AG20443 (cell line): ENCODE data around the gene MAFF.
A peak's percentile ranks its signal among the peaks of the same experiment; 100 is the strongest.
"Not testable (repeated sequence)": the region's sequence is repeated elsewhere in the genome, so short reads cannot be mapped to it uniquely, and the experiment has no call there.

ENCODE experiments used
- DNase-seq: peaks from one replicate; pipeline ENCODE4 v3.0.0; 2012; ENCODE audit warnings: low spot score, mixed read lengths

The MAFF gene

DNA sequence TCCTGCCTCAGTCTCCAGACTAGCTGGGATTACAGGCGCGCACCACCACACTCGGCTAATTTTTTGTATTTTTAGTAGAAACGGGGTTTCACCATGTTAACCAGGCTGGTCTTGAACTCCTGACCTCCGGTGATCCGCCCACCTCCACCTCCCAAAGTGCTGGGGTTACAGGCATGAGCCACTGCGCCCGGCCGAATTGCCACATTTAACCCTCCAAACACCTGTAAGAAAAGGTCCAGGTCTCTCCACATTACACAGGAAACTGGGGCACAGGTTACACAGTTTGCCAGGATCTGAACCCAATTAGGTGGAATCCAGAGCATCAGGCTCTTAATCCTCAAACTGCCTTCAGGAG is 24.2 kb upstream of the MAFF start:
- not testable (repeated sequence) for DNase-seq

DNA sequence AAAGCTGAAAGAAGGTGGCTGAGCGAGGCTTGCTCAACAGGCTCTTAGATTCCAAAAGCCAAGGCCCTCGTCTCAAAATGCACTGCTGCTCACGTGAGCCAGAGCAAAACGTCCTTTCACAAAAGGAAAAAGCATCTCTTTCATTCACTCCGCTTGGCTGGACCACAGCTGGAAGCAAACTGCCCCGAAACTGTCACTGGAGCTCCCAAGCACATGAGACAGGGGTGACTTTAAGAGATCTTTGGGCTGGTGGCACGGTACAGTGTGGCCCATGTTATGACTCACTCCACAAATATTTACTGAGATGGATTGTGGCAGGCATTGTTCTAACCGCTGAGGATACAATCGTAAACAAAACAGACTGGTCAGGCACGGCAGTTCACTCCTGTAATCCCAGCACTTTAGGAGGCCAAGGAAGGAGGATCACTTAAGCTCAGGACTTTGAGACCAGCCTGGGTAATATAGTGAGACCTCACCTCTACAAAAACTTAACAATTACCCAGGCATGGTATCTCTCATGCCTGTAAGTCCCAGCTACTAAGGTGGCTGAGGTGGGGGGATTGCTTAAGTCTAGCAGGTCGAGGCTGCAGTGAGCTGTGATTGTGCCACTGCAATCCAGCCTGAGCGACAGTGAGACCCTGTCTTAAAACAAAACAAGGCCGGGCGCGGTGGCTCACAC is 23.7 kb upstream of the MAFF start:
- DNase-seq = peak; percentile 84

DNA sequence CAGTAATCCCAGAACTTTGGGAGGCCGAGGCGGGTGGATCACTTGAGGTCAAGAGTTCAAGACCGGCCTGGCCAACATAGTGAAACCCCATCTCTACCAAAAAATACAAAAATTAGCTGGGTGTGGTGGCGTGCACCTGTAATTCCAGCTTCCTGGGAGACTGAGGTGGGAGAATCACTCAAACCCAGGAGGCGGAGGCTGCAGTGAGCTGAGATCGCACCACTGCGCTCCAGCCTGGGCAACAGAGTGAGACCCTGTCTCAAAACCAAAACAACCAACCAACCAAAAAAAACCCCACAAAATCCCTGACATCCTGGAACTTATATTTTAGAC is 23.2 kb upstream of the MAFF start:
- not testable (repeated sequence) for DNase-seq

DNA sequence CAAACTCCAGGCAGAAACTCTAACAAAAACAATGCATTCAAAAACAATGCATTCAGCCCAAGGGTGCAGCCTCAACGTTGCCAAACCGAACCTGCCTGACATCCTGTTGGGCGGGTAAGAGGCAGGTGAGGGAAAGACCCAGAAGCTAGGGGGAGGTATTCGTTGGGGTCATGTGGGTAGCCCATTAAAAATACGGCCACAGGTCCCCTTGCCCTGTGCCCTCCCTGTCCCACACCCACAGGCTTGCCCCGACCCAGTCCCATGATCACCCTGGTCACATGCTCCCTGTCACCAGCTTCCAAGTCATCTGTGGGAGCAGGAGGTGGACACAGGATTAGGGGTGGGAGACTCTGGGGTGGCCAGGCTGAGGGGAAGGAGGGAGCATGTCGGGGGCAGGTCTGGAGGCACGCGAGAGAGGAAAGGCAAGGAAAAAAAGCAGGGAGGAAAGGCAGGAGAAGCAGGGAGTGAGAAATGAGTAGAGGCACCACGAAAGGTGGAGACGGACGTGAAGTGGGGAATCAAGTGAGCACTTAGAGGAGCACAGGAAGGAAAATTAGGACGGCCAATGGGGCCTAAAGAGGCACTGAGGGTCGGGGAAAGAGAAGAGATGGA is 20.8 kb upstream of the MAFF start:
- DNase-seq = no peak

DNA sequence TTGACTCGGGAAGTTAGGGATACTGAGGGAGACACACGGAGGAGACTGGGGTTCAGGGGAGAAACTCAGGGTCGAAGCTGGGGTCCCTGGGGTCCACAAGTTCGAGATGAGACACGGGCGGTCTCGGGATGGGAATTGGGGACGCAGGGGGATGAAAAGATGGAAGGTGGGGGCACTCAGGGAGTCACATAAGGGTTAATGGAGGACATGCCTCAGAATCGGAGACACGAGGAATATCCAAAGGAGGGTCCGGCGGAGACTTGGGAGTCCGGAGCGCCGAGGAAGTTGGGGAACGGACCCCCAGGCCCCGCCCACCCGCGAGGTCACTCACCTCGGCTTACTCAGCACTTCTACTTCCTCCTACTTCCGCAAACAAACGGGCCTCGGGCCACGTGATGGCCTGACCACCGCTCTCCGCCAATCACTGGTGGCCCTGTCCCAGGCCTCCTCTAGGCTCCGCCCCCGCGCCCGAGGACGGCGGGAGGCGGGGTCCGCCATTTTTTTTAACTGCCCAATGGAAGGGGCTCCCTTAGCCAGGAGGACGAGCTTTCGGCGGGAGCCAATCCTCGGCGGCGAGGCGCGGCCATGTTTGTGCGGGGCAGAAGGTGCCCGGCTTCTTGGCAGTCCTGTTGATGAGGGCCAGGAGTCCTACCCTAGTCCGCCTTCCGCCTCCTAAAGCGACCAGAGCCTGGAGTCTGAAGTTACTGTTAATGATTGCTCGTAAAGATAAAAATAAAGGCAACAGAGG is 20.2 kb upstream of the MAFF start, which contains the start of gene PLA2G6:
TSS of gene PLA2G6 (minus strand) at position 378 of the 748 bp plus-strand sequence. CDS start 12,404 bp downstream, outside the sequence.
- peak; percentile 97 for DNase-seq

DNA sequence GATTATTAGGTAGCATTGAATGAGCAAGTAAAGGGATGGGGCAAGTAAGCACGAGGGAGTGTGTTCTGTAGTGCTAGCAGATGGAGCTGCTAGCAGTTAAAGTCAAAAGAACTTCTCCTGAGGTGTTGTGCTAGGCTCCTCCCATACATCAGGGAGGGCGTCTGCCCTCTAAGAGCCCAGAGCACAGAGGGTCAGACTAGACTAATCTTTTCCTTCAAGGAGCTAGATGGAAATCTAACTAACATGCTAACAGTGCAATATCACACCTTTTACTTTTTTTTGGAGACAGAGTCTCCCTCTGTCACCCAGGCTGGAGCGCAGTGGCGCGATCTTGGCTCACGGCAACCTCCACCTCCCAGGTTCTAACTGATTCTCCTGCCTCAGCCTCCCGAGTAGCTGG is 17.0 kb upstream of the MAFF start:
- DNase-seq = no peak

DNA sequence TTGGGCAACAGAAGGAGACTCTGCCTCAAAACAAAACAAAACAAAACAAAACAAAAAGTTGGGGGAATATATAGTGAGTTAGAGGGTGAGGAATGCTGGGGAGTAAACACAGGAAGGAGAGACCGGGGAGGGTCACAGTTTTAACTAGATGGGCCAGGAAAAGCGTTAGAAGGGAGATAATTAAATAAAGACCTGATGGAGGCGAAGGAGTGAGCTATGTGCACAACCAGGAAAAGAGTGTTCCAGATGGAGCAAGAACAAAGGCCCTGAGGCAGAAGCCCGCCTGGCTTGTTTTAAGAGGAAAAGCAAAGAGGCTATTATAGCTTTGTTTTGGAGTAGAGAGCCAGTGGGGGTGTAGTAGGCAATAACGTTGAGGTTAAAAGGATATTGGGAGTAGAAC is 15.4 kb upstream of the MAFF start:
- no peak for DNase-seq

DNA sequence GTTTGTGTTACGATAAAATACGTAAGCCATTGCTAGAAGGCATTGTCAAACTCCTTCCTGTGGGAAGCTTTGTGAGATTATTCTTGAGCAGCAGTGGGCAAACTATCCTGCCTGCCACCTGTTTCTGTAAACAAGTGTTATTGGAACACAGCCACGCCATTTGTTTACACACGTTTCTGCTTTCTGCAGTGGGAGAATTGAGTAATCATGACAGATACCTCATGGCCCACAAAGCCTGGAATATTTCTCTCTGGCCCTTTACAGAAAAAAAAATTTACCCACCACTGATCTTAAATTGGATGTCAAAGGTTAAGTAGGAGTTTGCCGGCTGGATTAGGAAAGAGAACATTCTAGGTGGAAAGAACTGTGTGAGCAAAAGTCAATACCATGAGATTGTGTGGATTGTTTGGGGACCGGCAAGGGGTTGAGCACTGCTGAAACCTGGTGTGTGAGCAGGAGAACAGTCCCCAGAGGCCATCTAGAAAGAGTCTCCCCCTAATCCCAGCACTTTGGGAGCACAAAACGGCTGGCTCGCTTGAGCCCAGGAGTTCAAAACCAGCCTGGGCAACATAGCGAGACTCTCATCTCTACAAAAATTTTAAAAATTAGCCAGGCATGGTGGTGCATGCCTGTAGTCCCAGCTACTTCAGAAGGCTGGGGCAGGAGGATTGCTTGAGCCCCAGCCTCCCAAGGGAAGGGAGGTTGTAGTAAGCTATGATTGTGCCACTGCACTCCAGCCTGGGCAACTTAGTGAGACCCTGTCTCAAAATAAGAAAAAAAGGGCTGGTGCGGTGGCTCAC is 14.2 kb upstream of the MAFF start:
- no peak for DNase-seq

DNA sequence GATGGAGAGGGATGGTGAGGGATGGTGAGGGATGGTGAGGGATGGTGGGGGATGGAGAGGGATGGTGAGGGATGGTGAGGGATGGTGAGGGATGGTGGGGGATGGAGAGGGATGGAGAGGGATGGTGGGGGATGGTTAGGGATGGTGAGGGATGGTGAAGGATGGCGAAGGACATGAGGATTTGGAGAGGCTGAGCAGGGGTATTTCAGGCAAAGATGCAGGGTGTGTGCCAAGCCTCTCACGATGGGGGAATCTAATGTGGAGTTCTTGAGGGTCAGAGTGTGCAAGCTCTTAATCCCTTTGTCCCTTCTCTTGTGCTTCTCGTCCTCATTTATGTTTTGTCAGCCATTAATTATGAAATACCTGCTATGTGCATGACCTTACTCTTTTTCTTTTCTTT is 12.7 kb upstream of the MAFF start:
- DNase-seq = no peak

DNA sequence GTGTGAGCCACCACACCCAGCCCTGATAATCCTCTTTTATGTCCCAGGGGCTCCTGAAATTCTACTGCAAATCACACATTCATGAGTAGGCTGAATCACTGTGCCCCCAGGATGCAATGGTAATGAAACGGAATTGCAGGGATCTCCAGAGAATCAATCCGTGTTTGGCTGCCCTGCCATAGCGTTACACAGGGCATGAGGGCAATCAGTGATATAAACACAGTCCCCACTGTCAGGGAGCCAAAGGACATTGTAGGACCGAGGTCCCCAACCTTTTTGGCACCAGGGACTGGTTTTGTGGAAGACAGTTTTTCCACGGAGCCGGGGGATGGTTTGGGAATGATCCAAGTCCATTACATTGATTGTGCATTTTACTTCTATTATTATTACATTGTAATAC is 11.2 kb upstream of the MAFF start:
- no peak for DNase-seq

DNA sequence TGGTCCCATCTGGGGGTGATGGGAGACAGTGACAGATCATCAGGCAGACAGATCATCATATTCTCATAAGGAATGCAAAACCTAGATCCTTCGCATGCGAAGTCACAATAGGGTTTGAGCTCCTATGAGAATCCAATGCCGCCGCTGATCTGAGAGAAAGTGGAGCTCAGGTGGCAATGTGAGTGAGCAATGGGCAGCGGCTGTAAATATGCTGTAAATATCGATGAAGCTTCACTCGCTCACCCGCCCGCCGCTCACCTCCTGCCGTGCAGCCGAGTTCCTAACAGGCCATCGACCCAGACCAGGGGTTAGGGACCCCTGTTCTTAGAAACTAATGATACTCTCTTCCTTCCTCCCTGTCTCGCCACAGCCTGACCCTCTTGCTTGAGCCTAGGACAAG is 10.7 kb upstream of the MAFF start:
- DNase-seq = no peak

DNA sequence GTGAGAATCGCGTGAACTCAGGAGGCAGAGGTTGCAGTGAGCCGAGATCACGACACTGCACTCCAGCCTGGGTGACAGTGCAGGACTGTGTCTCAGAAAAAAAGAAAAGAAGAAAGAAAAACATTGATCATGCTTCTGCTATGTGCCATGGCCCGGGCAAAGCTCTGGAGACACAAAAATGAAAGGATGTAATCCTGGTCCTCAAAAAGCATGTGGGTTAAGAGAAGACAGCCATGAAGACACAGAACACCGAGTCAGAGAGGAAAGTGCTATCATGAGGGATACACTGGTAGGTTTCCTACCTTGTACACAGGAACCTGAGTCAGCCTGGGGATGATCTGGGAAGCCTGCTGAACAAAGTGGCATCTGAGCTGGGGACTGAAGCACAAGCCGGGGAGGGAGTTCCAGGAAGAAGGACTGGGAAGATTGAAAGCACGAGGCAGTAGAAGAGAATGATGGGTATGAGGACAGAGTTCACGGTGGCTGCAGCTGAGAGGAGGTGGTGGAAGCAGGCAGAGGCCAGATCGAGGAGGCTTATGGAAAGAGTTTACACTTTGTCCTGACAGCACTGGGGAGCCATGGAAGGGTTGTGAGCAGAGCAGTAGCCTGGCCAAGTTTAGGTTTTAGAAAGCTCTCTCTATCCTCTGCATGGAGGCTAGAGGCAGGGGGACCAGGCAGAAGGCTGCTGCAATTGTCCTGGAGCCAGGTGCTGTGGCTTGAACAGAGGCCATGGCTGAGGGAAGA is 9.9 kb upstream of the MAFF start:
- DNase-seq = no peak

DNA sequence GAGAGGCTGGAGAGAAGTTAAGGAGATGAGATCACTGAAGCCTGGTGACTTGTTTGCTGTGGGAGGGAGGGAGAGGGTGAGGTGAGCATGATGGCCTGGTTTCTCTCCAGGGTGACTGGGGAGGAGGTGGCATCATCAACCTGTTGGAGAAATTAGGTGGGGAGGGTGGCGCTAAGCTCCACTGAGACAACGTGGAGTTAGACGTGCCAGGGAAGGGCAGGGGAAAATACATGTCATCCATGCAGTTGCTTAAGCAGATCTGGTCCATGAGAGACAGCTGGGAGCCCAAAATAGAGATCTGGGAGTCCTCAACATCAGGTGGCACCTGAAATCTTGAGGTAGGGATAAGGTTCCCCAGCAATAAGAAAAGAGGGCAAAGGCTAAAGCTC is 9.3 kb upstream of the MAFF start:
- no peak for DNase-seq

DNA sequence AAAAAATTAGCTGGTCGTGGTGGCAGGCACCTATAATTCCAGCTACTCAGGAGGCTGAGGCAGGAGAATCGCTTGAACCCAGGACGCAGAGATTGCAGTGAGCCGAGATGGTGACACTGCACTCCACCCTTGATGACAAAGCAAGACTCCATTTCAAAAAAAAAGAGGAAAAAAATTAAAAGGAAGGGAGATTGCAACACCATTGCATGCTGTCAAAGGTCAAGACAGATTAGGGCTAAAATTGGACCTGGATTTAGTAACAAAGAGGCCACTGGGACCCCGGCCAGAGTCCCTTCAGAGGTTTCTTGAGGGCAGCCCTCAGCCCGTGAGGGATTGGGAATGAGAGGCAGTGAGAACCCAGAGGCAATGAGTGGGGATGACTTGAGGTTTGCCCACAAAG is 8.2 kb upstream of the MAFF start:
- DNase-seq = no peak

DNA sequence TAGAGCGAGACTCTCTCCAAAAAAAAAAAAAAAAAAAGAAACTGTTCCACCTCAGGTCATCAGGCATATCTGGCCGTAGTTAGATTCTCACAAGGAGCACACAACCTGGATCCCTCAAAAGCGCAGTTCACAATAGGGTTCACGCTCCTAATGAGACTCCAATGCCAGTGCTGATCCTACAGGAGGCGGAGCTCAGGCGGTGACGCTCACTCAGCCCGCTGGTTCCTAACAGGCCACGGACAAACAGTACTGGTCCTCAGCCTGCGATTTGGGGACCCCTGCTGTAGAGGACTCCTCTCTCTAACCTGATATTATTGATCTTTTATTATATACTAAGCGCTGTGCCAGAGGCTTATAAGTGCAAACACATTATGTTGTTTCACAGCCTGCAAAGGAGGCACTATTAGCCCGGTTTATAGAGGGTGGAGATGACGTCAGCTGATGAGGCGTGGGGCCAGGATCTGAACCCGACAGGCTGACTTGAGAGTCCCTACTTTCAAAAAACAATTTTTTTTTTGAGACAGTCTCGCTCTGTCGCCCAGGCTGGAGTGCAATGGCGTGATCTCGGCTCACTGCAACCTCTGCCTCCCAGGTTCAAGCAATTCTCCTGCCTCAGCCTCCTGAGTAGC is 4.9 kb upstream of the MAFF start:
- DNase-seq = no peak

DNA sequence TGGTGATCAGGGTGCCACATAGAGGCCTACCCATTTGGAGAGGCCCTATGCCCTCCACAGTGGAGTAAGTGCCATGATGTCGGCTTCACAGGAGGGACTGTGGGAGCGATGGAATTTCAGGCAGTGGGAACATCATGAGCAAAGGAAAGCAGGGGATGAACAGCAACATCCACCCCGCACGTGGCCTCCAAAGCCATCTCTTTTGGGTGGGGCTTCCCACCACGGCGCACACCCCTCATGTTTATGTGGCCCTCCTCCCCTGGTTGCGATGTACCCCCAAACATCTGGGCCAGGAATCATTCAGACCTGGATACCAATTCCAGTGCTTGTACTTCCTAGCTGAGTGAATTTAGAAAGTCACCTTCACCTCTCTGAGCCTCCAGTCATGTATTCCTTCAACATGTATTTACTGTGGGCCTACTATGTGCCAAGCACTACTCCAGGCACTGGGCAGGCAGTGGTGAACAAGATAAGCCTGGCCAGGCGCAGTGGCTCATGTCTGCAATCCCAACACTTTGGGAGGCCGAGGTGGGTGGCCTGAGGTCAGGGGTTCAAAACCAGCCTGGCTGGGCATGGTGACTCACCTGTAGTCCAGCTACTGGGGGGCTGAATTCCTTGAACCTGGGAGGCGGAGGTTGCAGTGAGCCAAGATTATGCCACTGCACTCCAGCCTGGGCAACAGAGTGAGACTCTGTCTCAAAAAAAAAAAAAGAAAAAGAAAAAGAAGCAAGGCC is 1.8 kb upstream of the MAFF start:
- DNase-seq = no peak

DNA sequence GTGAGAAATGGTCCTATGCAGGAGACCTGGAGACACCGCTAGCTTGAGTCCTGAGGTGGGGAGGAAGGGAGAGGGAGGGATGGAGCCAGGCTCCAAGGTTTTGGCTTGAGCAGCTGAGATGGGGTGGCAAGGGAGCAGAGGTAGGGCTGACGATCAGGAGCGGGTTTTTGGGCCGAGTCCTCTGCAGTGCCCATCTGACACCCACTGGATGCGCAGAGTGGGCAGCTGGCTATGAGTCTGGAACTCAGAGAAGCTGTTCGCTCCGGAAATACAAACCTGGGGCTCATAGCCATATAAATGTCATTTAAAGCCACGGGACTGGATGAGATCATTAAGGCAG is 453 bp upstream of the MAFF start:
- DNase-seq = no peak

DNA sequence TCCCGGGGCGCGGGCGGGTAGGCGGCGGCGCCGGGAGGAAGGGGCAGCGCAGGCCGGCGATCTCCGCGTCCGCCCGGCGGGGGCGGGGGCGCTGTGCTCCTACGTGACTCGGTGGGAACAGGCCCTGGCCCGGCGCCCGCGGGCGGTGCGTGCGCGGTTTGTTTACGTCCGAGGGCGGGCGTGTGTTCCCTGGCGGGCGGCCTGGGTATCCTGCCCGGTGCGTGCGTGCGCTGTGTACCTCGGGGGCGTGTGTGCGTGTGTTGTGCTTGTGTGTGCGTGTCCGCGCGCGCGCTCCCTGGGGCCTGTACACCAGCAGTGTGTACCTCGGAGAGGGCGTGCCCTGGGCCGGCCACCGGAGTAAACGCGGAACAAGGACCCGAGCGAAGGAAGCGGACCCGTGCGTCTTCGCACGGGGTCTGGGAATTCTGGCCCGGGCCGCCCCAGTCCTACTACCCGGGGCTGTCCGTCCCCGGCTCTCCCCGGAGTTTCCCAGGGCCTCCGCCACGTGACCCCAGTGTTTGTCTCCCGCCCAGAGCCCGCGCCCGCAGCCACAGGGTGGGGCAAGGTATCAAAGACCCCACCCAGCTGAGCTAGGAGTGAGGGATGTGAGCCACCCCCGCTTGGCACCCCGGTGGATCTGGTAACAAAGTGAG is 769 bp downstream of the MAFF start:
- peak; percentile 80 for DNase-seq

DNA sequence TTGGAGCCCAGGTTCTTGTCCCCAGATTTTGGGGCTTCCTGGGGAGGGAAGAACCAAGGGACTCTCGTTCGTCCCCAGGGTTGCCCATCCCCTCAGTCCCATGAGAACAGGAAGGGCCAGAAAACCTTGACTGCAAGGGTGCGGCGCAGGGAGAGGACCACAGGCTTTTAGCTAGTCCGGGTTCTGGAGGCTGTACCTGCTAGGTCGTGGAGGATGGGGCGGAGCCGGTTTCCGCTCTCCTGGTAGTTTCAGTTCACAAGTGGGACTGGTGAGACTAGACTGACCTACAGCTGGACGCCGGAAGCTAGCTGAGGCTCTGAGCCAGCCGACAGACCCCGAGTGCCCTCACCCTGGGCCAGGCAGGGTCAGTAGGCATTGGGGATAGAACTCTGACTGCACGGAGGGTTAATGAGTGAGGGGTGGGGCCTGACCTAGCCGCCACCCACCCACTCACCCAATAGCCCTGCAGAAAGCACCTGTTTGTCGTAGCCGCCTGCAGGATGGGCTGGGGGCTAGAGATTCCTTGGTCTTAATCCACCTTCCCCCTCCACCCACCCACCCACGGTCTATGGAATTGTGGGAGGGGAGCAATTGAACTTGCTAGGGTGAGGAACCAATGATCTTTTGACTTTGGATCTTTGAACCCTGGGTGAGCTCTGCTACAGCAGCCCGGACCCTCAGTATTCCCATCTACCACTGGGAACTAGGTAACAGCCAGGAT is 1.5 kb downstream of the MAFF start:
- no peak for DNase-seq
